Endothelial cell of umbilical vein (primary cell): ENCODE measurements around the gene ANKRD33.

ENCODE experiments used
- CTCF ChIP-seq, 2 donors: IDR thresholded peaks; 1 replicate in 1 of 2; 2 replicates in 1 of 2; pipeline ENCODE4 v1.5.1; 2011; ENCODE audit warnings: low read length in 2 of 2, mild to moderate bottlenecking in 2 of 2, moderate library complexity in 2 of 2, control low read depth in 1 of 2, inconsistent platforms in 1 of 2, low read depth in 1 of 2; ENCODE audit not compliant: insufficient read depth in 1 of 2; ENCODE audit errors: extremely low read depth in 1 of 2
- EZH2 ChIP-seq: IDR thresholded peaks from 2 replicates; pipeline ENCODE4 v1.6.1; 2012; ENCODE audit warnings: borderline replicate concordance, low read depth, mild to moderate bottlenecking, moderate library complexity, low read length, inconsistent platforms; ENCODE audit not compliant: severe bottlenecking
- FOS ChIP-seq: IDR thresholded peaks from 2 replicates; pipeline ENCODE4 v1.6.1; 2011; ENCODE audit warnings: mild to moderate bottlenecking, low read length, moderate library complexity, borderline replicate concordance; ENCODE audit not compliant: insufficient read depth
- GATA2 ChIP-seq: IDR thresholded peaks from 2 replicates; pipeline ENCODE4 v1.7.0; 2011; ENCODE audit warnings: low read depth, mild to moderate bottlenecking, moderate library complexity, mixed read lengths, low read length; ENCODE audit not compliant: insufficient read length, insufficient read depth
- JUN ChIP-seq: IDR thresholded peaks from 2 replicates; pipeline ENCODE4 v1.6.1; 2011; ENCODE audit warnings: borderline replicate concordance, low read depth; ENCODE audit not compliant: insufficient read length, insufficient read depth
- MAX ChIP-seq: IDR thresholded peaks from 2 replicates; pipeline ENCODE4 v1.6.1; 2011; ENCODE audit not compliant: insufficient read depth, insufficient read length
- POLR2A ChIP-seq: IDR thresholded peaks from 2 replicates; pipeline ENCODE4 v1.6.1; 2012; ENCODE audit warnings: low read depth, mild to moderate bottlenecking, control low read depth, low read length
- POLR2AphosphoS5 ChIP-seq: IDR thresholded peaks from 2 replicates; pipeline ENCODE4 v1.6.1; 2012; ENCODE audit warnings: low read depth, mild to moderate bottlenecking, control low read depth, low read length, moderate library complexity; ENCODE audit not compliant: insufficient read depth

- TF ChIP-seq POLR2AphosphoS5 (no peak), POLR2A (no peak), CTCF (IDR thresholded peaks at IDR 0.05; ENCODE audit: extremely low read depth in 1 of 2, insufficient read depth in 1 of 2, low read depth in 1 of 2, low read length in 2 of 2) (no peak), EZH2 (no peak), MAX (no peak), GATA2 (no peak), JUN (no peak), FOS (no peak)
Observed at GRCh38 chr12:51908876-51909592, 21.1 kb downstream of the ANKRD33 start.
